ENCODE measurements around the gene RTKN. TPM values are rescaled to one million over a fixed set of nuclear protein-coding genes. Genes with fewer than 3 reads are reported as not detected.

RTKN gene
- total and polyA plus RNA-seq, 2 of the 13 experiments (the other 11 are each of a cell fraction or from before 2014, with no cell fraction given): 159 to 166 TPM

- peak; percentile 85 for TF ChIP-seq ZNF292 (CRISPR knock-in tag; IDR thresholded peaks at IDR 0.05; ENCODE audit: borderline replicate concordance, low read depth)
- peak; percentile 92 for TF ChIP-seq ZNF30 (CRISPR knock-in tag; IDR thresholded peaks at IDR 0.05)
- TF ChIP-seq SRF (IDR thresholded peaks at IDR 0.05; ENCODE audit: low read depth, low read length): no peak
- TF ChIP-seq NRL (CRISPR knock-in tag; IDR thresholded peaks at IDR 0.05; ENCODE audit: borderline replicate concordance): peak; percentile 82; the same call in 1 of the 2 replicates
- TF ChIP-seq ZFP82 (CRISPR knock-in tag; IDR thresholded peaks at IDR 0.05; ENCODE audit: borderline replicate concordance): peak; percentile 98; the same call in 1 of the 2 replicates
- TF ChIP-seq TCF12 (IDR thresholded peaks at IDR 0.05): no peak
- TF ChIP-seq TCF12 (CRISPR knock-in tag; IDR thresholded peaks at IDR 0.05): peak; percentile 62; the same call in 1 of the 2 replicates
- 0 out of 2 replicates have a peak, but pooled peaks have one; percentile 29 for TF ChIP-seq ZZZ3 (CRISPR knock-in tag; IDR thresholded peaks at IDR 0.05; ENCODE audit: borderline replicate concordance)
- TF ChIP-seq THAP9 (CRISPR knock-in tag; IDR thresholded peaks at IDR 0.05; ENCODE audit: borderline replicate concordance): no peak; the same call in 1 of the 2 replicates
- 0 out of 2 replicates have a peak, but pooled peaks have one; percentile 10 for TF ChIP-seq ATF3 (CRISPR knock-in tag; IDR thresholded peaks at IDR 0.05)
- TF ChIP-seq ZNF296 (CRISPR knock-in tag; conservative IDR thresholded peaks at IDR 0.05): no peak; the same call in 1 of the 2 replicates
- no peak for TF ChIP-seq TBL1XR1 (IDR thresholded peaks at IDR 0.05; ENCODE audit: borderline replicate concordance, low read length, partially characterized antibody)
- no peak for TF ChIP-seq HDAC6 (IDR thresholded peaks at IDR 0.05; ENCODE audit: low read depth, low read length)
- no peak; the same call in 1 of the 2 replicates for TF ChIP-seq PHF8 (CRISPR knock-in tag; IDR thresholded peaks at IDR 0.05)
- TF ChIP-seq FOXP1 (IDR thresholded peaks at IDR 0.05): no peak
- no peak for TF ChIP-seq FOXP1 (CRISPR knock-in tag; IDR thresholded peaks at IDR 0.05)
- TF ChIP-seq HES4 (CRISPR knock-in tag; IDR thresholded peaks at IDR 0.05; ENCODE audit: borderline replicate concordance): peak; percentile 92
- TF ChIP-seq TAF1 (CRISPR knock-in tag; IDR thresholded peaks at IDR 0.05): no peak
- no peak for TF ChIP-seq ZKSCAN1 (IDR thresholded peaks at IDR 0.05; ENCODE audit: low read length)
- TF ChIP-seq ZFP41 (CRISPR knock-in tag; IDR thresholded peaks at IDR 0.05; ENCODE audit: borderline replicate concordance): no peak
- 0 out of 2 replicates have a peak, but pooled peaks have one; percentile 64 for TF ChIP-seq ZBTB44 (CRISPR knock-in tag; IDR thresholded peaks at IDR 0.05)
- no peak for TF ChIP-seq NBN (conservative IDR thresholded peaks at IDR 0.05)
- no peak; the same call in 1 of the 2 replicates for TF ChIP-seq MEIS1 (CRISPR knock-in tag; IDR thresholded peaks at IDR 0.05; ENCODE audit: borderline replicate concordance)
- TF ChIP-seq ZNF556 (CRISPR knock-in tag; IDR thresholded peaks at IDR 0.05; ENCODE audit: borderline replicate concordance): 0 out of 2 replicates have a peak, but pooled peaks have one; percentile 23
- no peak for TF ChIP-seq NFRKB (IDR thresholded peaks at IDR 0.05)
- TF ChIP-seq EHMT2 (IDR thresholded peaks at IDR 0.05; ENCODE audit: borderline replicate concordance, low read depth, low read length): no peak
- no peak for TF ChIP-seq PCBP1 (IDR thresholded peaks at IDR 0.05; ENCODE audit: borderline replicate concordance, low read depth, low read length)
Measured at GRCh38 chr2:74481961-74482800, 40.4 kb upstream of the RTKN start (continued).
